Type B pancreatic cell (in vitro differentiated cells): ENCODE measurements around the gene TOP3B. TPM values are rescaled to one million over a fixed set of nuclear protein-coding genes. Genes with fewer than 3 reads are reported as not detected.

Source experiments
- DNase-seq: peaks from one replicate; pipeline ENCODE4 v3.0.0; 2021; ENCODE audit warnings: mixed read lengths; ENCODE audit not compliant: unreplicated experiment; ENCODE audit errors: extremely low spot score
- H3K27ac Mint-ChIP-seq: 2 replicates; pipeline ENCODE4 v1.8.0; 2021; ENCODE audit warnings: mild to moderate bottlenecking, mixed read lengths
- H3K27me3 Mint-ChIP-seq: 2 replicates; pipeline ENCODE4 v1.8.0; 2021; ENCODE audit warnings: mixed read lengths
- H3K36me3 Mint-ChIP-seq: 2 replicates; pipeline ENCODE4 v1.8.0; 2021; ENCODE audit warnings: mixed read lengths
- H3K4me1 Mint-ChIP-seq: one replicate; pipeline ENCODE4 v1.8.0; 2021; ENCODE audit warnings: mixed read lengths; ENCODE audit not compliant: unreplicated experiment
- H3K4me3 Mint-ChIP-seq: 2 replicates; pipeline ENCODE4 v1.8.0; 2021; ENCODE audit warnings: mild to moderate bottlenecking, mixed read lengths
- H3K9me3 Mint-ChIP-seq: 2 replicates; pipeline ENCODE4 v1.8.0; 2021; ENCODE audit warnings: mixed read lengths
- CTCF ChIP-seq: fragments of 200-600 bp; sonication (generic); conservative IDR thresholded peaks from 2 replicates; pipeline ENCODE4 v1.5.0; 2021; ENCODE audit warnings: antibody characterized with exemption, mild to moderate bottlenecking
- total RNA-seq: library from RNA; stranded (reverse); gene quantifications from 2 replicates; pipeline ENCODE4 v1.2.1, GENCODE V29; 2021; ENCODE audit warnings: low replicate concordance

TOP3B gene
- total RNA-seq, 1 donor from 2014 or later = 66.3 TPM

GRCh38 chr22:21967693-21968271 lies 14.8 kb downstream of the TOP3B start:
- H3K4me3 Mint-ChIP-seq = no peak overlapping the region
- H3K27ac Mint-ChIP-seq = no peak overlapping the region
- no peaks in the 10 kb centered on the region for H3K27me3 Mint-ChIP-seq
- no peaks in the 10 kb centered on the region for H3K9me3 Mint-ChIP-seq
- H3K36me3 Mint-ChIP-seq = peaks cover 7% of the 10 kb centered on the region
- TF ChIP-seq CTCF = no peak
- DNase-seq = no peak
- no peaks in the 10 kb centered on the region for H3K4me1 Mint-ChIP-seq

- peaks cover 7% of the 10 kb centered on the region for H3K36me3 Mint-ChIP-seq
- no peak for TF ChIP-seq CTCF
- H3K27ac Mint-ChIP-seq = no peak overlapping the region
- H3K4me1 Mint-ChIP-seq = no peaks in the 10 kb centered on the region
- no peak for DNase-seq
- H3K9me3 Mint-ChIP-seq = no peaks in the 10 kb centered on the region
- no peak overlapping the region for H3K4me3 Mint-ChIP-seq
- H3K27me3 Mint-ChIP-seq = no peaks in the 10 kb centered on the region
Observed at GRCh38 chr22:21966643-21967516, 15.7 kb downstream of the TOP3B start.

GRCh38 chr22:21965762-21966288 lies 16.8 kb downstream of the TOP3B start:
- Mint-ChIP-seq H3K4me3 (no peak overlapping the region), H3K27me3 (no peaks in the 10 kb centered on the region), H3K36me3 (peaks cover 7% of the 10 kb centered on the region), H3K9me3 (no peaks in the 10 kb centered on the region), H3K27ac (no peak overlapping the region), H3K4me1 (no peaks in the 10 kb centered on the region)
- no peak for TF ChIP-seq CTCF
- DNase-seq = no peak

- DNase-seq = no peak
- no peaks in the 10 kb centered on the region for H3K9me3 Mint-ChIP-seq
- no peaks in the 10 kb centered on the region for H3K27me3 Mint-ChIP-seq
- H3K36me3 Mint-ChIP-seq = peaks cover 7% of the 10 kb centered on the region
- no peaks in the 10 kb centered on the region for H3K4me1 Mint-ChIP-seq
- no peak overlapping the region for H3K27ac Mint-ChIP-seq
- no peak for TF ChIP-seq CTCF
- H3K4me3 Mint-ChIP-seq = no peak overlapping the region
Observed at GRCh38 chr22:21964918-21965484, 17.6 kb downstream of the TOP3B start.

- H3K27ac Mint-ChIP-seq = no peak overlapping the region
- peaks cover 7% of the 10 kb centered on the region for H3K36me3 Mint-ChIP-seq
- TF ChIP-seq CTCF = no peak
Observed at GRCh38 chr22:21964234-21964633, 18.4 kb downstream of the TOP3B start.

More at GRCh38 chr22:21964234-21964633, 18.4 kb downstream of the TOP3B start:
- Mint-ChIP-seq H3K4me1 (no peaks in the 10 kb centered on the region), H3K27me3 (no peaks in the 10 kb centered on the region), H3K4me3 (no peak overlapping the region), H3K9me3 (no peaks in the 10 kb centered on the region)
- no peak for DNase-seq
